Measurements from ENCODE around the gene ATP1B3.

DNA sequence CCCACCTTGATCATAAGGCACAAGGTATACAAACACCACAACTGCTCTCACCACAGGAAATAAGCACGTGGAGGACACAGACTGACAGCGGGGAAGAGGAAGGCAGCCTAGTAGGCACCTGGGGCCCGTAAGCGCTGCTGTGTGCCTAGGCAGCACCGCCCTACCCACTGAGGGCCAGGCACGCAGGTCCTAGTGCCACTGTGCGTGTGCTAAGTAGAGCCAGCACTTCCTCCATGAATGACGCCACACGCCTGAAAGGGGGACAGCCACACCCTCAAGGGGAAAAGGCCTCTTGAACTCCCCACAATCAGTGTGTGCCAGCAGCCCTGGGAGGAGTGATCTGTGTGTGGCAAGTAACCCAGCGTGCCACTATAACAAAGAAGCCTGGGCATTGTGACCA lies 73.0 kb downstream of the ATP1B3 start:
- TF ChIP-seq, protein P1, sequence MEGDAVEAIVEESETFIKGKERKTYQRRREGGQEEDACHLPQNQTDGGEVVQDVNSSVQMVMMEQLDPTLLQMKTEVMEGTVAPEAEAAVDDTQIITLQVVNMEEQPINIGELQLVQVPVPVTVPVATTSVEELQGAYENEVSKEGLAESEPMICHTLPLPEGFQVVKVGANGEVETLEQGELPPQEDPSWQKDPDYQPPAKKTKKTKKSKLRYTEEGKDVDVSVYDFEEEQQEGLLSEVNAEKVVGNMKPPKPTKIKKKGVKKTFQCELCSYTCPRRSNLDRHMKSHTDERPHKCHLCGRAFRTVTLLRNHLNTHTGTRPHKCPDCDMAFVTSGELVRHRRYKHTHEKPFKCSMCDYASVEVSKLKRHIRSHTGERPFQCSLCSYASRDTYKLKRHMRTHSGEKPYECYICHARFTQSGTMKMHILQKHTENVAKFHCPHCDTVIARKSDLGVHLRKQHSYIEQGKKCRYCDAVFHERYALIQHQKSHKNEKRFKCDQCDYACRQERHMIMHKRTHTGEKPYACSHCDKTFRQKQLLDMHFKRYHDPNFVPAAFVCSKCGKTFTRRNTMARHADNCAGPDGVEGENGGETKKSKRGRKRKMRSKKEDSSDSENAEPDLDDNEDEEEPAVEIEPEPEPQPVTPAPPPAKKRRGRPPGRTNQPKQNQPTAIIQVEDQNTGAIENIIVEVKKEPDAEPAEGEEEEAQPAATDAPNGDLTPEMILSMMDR (IDR thresholded peaks at IDR 0.05 in 2 of 3, conservative IDR thresholded peaks at IDR 0.05 in 1 of 3; ENCODE audit: control insufficient read depth in 2 of 3, extremely low read depth in 1 of 3, insufficient read depth in 1 of 3, low read depth in 3 of 3, low read length in 3 of 3): no peak
- TF ChIP-seq POLR2AphosphoS5 (IDR thresholded peaks at IDR 0.05; ENCODE audit: low read length): no peak

All from GM12878 (cell line).